K562 (cell line): ENCODE data around the gene CIART. TPM values are rescaled to one million over a fixed set of nuclear protein-coding genes. Genes with fewer than 3 reads are reported as not detected.
A peak's percentile ranks its signal among the peaks of the same experiment; 100 is the strongest.

ENCODE experiments used
- DNMT1 ChIP-seq: fragments of 450-650 bp; IDR thresholded peaks from 2 replicates; pipeline ENCODE4 v1.6.1; 2016; ENCODE audit warnings: antibody characterized with exemption, mild to moderate bottlenecking
- ELK1 ChIP-seq: sonication (generic); formaldehyde crosslinking; IDR thresholded peaks from 2 replicates; pipeline ENCODE4 v1.8.1; 2022; ENCODE audit warnings: missing genetic modification reagents
- HNRNPL ChIP-seq: fragments of 200-400 bp; formaldehyde crosslinking; IDR thresholded peaks from 2 replicates; pipeline ENCODE4 v1.6.1; 2017; ENCODE audit warnings: low read depth, mild to moderate bottlenecking, low read length
- MNT ChIP-seq, 2 experiments: fragments of 450-650 bp; conservative IDR thresholded peaks; 2 replicates each; pipeline ENCODE4 v1.6.1; 2017; ENCODE audit warnings: mild to moderate bottlenecking in 2 of 2, moderate library complexity in 2 of 2
- PCBP1 ChIP-seq: fragments of 200-400 bp; formaldehyde crosslinking; IDR thresholded peaks from 2 replicates; pipeline ENCODE4 v1.6.1; 2018; ENCODE audit warnings: mild to moderate bottlenecking, low read depth, low read length; ENCODE audit not compliant: poor library complexity, severe bottlenecking
- PKNOX1 ChIP-seq: fragments of 450-650 bp; IDR thresholded peaks from 2 replicates; pipeline ENCODE4 v1.6.1; 2016
- SAP30 ChIP-seq: fragments of 200-600 bp; sonication (generic); IDR thresholded peaks from 2 replicates; pipeline ENCODE4 v1.6.1; 2012; ENCODE audit warnings: borderline replicate concordance, low read depth, mild to moderate bottlenecking, moderate library complexity, low read length, control low read depth, inconsistent platforms; ENCODE audit not compliant: insufficient read depth, poor library complexity, severe bottlenecking
- SIRT6 ChIP-seq: IDR thresholded peaks from one replicate; pipeline ENCODE4 v1.6.1; 2012; ENCODE audit warnings: low read depth, mild to moderate bottlenecking, control low read depth, inconsistent platforms, low read length, moderate library complexity
- SP2 ChIP-seq: IDR thresholded peaks from 2 replicates; pipeline ENCODE4 v1.6.1; 2011; ENCODE audit warnings: mild to moderate bottlenecking, low read depth, low read length, moderate library complexity; ENCODE audit not compliant: poor library complexity, severe bottlenecking; ENCODE audit errors: extremely low read depth
- TCF15 ChIP-seq: fragments of 250-450 bp; sonication (Bioruptor Pico); IDR thresholded peaks from 2 replicates; pipeline ENCODE4 v1.8.0; 2022; ENCODE audit warnings: moderate library complexity, mild to moderate bottlenecking, inconsistent platforms
- UBTF ChIP-seq, 2 experiments: IDR thresholded peaks; 2 replicates each; pipeline ENCODE4 v1.6.1; 2012; ENCODE audit warnings: improper control_type of control experiment in 2 of 2, low read depth in 2 of 2, low read length in 2 of 2, borderline replicate concordance in 1 of 2
- YY1 ChIP-seq, 3 experiments: IDR thresholded peaks; 2 replicates each; pipeline ENCODE4 v1.6.1; 2011; ENCODE audit warnings: low read length in 2 of 3, mild to moderate bottlenecking in 2 of 3, moderate library complexity in 2 of 3, borderline replicate concordance in 1 of 3, control low read depth in 1 of 3, low read depth in 1 of 3; ENCODE audit not compliant: insufficient read depth in 3 of 3, insufficient replicate concordance in 2 of 3, control insufficient read depth in 1 of 3, insufficient read length in 1 of 3; ENCODE audit errors: extremely low read depth in 1 of 3
- ZBTB43 ChIP-seq: sonication (generic); formaldehyde crosslinking; IDR thresholded peaks from 2 replicates; pipeline ENCODE4 v1.8.0; 2023; ENCODE audit warnings: mild to moderate bottlenecking, missing genetic modification reagents
- ZNF655 ChIP-seq: fragments of 250-450 bp; sonication (Bioruptor Pico); IDR thresholded peaks from 2 replicates; pipeline ENCODE4 v1.5.0; 2021
- polyA plus RNA-seq, 8 experiments: library from polyadenylated mRNA; depleted of rRNA in 4 of 8; stranded (reverse) in 5 of 8; unstranded in 3 of 8; fragments of >200 nt; fragmentation: Nextera tagmentation in 2 of 8; fragmentation: Illumina TruSeq in 1 of 8; extraction: Ambion mirVana in 2 of 8; extraction: Trizol in 1 of 8; gene quantifications; 2 replicates each; pipeline versions ENCODE4 v1.2.1 to v1.2.3, GENCODE V29; 2011 to 2014; ENCODE audit warnings: inconsistent platforms in 1 of 8, missing spikeins in 1 of 8
- total RNA-seq, 7 experiments: library from RNA; depleted of rRNA in 6 of 7; stranded (reverse); fragments of >200 nt in 6 of 7; fragmentation: Illumina TruSeq in 2 of 7; extraction: Trizol in 2 of 7; gene quantifications; 2 replicates each; pipeline versions ENCODE4 v1.2.1 to v1.2.3, GENCODE V29; 2011 to 2021; ENCODE audit warnings: low replicate concordance in 1 of 7

The CIART gene
- total and polyA plus RNA-seq, 9 of the 15 experiments (the other 6 are each of a cell fraction or from before 2014, with no cell fraction given) = 0.07 to 0.35 (median 0.19) TPM; not detected in 2

- TF ChIP-seq MNT (conservative IDR thresholded peaks at IDR 0.05) (peak; percentile 97 to 99), HNRNPL (no peak), ELK1 (CRISPR knock-in tag) (no peak), SAP30 (peak; percentile 87), PCBP1 (no peak), PKNOX1 (peak; percentile 70), SP2 (no peak), ZBTB43 (CRISPR knock-in tag) (no peak), YY1 (IDR thresholded peaks at IDR 0.05; ENCODE audit: borderline replicate concordance in 1 of 3, control insufficient read depth in 1 of 3, extremely low read depth in 1 of 3, insufficient read depth in 3 of 3, insufficient read length in 1 of 3, insufficient replicate concordance in 2 of 3, low read depth in 1 of 3, low read length in 2 of 3) (peak in 2 of 3 experiments; percentile 13 to 67), DNMT1 (no peak), TCF15 (CRISPR knock-in tag) (no peak), SIRT6 (no peak), UBTF (IDR thresholded peaks at IDR 0.05; ENCODE audit: borderline replicate concordance in 1 of 2, low read depth in 2 of 2, low read length in 2 of 2) (no peak), ZNF655 (CRISPR knock-in tag) (no peak)
Measured at GRCh38 chr1:150293433-150294253, 11.3 kb downstream of the CIART start, which contains the start of gene MRPS21 (continued).
